T1000 (cell line): Measurements from ENCODE around the gene AMOTL2.

Source experiments
- DNase-seq: peaks from one replicate; lab custom pipeline; 2025; ENCODE audit warnings: mixed read lengths; lab: John Stamatoyannopoulos, UW

The AMOTL2 gene

DNA sequence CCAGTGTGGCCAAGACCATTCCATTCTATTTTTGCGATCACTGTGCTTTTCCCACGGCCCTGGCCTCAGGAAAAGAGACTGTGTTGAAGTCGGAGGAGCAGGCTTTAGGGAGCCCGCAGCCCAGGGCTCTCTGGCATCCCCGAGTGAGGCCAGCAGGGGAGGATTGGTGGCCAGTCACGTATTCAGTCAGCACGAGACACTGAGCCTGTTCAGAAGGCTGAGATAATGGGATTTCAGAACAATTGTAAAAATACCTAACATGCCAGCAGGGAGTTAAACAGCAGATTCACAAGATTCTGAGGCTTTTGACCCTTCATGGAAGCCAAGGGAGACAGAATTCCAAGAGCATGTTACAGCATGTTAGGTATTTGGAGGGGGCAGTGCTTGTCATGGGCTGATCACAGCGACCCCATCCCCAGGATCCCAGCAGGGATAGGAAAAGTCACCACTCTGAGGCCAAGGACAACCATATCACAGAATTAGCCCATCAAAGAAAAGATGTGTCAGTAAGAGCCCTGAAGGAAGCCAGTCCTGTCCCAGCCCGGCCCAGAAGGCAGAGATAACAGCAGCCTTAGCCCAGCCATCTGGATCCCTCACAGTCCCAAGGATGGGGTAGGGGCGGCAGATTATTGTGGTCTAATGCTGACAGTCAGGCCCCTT is 40.6 kb downstream of the AMOTL2 start:
- peak; percentile 47 for DNase-seq

DNA sequence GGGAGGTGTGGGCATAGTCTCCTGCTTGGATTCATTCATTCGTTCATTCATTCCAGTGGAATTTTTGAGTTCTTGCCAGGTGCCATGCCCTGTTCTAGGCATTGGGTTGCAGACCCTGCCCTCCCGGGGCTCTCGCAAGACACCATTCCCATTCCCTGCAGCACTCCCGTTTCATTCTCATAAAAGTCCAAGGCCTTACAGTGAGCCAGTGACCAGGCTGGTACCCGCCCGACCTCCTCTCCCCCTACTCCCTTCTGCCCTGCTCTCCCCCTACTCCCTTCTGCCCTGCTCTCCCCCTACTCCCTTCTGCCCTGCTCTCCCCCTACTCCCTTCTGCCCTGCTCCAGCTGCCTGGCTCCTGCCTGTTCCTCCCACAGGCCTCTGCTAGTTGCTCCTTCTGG is 41.9 kb downstream of the AMOTL2 start:
- DNase-seq: no peak

DNA sequence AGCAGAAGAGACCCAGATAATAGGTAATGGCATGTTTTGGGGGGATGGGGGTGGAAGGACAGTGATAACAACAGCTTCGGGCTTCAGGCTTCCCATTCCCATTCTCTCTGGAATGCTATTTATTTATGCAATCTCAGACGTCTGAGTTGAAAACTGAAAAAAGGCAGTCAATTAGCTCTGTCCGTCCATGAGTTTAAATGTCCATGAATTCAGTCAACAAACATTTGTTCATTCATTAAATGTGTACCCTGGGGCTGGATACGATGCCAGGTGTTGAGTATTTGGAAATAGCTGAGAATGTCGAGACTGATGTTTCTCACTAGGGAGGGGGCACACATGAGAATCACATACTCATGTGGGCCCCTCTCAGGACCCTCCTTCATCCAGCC is 42.4 kb downstream of the AMOTL2 start:
- DNase-seq: no peak

DNA sequence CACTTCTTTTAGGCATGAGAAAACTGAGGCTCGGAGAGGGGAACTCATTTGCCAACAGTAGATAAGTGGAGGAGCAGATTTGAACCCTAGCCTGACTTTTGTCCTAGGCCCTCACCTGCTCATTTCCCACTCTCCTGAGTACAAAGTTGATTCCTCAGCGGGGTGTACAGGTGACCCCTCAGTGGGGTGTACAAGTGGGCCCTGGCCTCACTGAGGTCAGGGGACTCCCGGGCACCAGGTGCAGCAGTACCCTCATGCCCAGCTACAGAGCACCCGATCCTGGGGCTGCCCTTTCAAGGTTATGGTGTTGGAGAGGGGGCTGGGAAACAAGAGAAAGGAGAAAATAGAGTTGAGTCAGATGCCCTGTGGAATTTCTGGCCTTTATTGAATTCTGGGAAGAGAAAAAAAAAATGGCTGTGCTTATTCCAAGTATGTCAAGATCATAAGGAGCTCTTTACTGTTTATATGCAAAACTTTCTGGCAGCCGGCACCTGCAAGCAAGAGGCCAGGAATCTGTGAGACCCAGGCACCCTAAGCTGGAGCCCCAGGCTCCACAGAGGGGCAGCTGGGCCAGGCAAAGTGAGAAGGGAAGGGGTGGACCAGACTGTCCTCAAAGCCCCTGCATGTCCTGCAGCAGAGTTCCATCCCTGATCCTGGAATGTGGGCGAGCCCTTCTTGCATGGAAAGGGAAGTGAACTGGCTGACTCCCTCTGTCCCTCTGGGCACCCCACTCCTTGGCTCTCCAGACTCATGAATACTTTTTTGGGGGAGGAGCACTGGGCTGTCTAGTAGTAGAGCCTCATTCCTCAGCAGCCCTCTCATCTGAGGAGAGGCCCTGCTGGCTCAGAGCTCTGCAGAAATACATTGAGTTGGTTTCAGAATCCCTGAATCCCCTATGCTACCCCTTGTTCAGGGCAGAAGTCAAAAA is 43.1 kb downstream of the AMOTL2 start:
- no peak for DNase-seq

DNA sequence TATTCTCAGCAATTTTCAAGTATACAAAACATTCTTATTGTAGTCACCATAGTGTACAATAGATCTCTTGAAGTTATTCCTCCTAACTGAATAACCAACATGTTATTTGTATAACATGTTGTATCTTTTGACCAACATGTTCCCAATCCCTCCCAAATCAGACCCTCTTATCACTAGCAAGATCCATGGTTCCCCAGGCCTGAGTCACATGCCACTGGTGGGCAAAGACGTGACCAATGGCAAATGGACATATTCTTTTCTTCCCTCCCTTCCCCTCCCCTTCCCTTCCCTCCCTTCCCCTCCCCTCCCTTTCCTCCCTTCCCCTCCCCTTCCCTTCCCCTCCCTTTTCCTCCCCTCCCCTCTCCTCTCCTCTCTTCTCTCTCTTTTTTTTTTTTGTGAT is 45.4 kb downstream of the AMOTL2 start:
- DNase-seq: no peak

DNA sequence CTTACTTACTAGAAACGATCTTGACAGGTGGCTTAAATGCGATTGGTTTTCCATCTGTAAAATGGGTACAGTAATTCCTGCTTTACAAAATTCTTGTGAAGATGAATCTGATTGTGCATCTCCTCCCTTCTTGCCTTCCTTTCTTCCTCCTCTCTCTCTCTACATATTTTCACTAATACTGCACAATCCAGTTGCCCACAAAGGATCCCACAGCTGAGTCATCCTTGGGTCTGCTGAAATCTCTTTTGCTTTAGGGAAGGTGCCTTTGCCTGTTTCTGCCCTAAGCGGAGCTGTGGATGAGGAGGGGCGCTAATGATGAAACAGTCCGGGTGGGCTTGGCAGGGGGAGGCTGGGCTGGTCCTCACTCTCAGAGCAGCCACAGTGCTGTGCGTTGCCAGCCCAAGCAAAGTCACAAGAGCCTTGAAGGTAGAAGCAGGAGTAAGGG is 46.1 kb downstream of the AMOTL2 start:
- DNase-seq: peak; percentile 59

DNA sequence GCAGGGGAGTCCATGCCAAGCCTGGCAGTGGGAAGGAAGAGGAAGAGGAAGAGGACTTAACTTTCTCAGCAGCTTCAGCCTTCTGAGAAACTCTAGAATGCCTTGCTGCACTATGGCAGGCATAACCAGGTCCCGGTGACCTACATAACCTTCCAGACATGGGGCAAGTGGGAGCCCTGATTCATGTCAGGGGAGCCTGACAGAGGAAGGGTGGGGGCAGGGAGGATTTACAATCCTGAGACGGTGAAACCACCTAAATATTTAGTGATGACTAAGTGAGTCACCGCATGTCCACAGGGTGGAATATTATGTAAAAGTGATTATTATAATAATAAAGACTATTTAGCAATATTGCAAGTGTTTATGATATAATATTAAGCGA is 46.7 kb downstream of the AMOTL2 start:
- DNase-seq: peak; percentile 50

DNA sequence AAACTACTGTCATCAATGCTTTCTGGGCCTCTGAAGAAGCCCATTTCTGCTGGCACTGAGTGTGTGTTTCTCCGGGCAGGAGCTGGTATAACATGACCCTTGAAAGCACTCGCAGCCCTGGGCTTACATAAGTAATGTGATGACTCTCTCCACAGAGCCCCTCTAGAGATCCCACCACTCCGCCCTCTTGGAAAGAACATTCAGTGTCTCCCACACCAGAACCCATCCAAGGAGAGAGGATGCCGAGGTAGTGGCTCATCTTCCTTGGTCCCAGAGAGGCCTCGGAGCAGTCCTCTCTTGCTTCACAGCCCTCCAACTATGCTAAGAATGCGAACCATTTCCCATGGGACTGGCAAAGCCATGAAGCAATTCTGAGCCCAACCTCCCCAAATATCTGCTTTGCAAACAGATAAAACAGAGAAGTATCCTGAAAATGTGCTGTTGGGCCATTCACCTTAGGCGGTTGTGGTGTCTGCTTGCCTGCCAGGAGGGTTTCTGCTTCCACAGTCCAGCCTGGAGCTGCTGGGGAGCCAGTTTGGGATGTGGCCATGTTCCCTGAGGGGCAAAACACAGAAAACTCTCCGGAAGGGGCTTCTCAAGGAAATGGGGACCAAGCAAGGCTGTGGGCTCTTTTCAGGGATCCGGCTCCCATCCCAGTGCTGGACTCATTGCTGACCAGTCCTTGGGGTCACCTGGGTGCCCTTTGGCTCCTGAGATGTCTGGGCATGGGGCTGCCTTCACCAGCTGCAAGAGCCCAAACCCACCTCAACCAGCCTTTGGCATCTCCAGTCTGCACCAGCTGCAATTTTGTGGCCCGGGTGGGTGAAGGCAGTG is 47.3 kb downstream of the AMOTL2 start:
- peak; percentile 89 for DNase-seq

DNA sequence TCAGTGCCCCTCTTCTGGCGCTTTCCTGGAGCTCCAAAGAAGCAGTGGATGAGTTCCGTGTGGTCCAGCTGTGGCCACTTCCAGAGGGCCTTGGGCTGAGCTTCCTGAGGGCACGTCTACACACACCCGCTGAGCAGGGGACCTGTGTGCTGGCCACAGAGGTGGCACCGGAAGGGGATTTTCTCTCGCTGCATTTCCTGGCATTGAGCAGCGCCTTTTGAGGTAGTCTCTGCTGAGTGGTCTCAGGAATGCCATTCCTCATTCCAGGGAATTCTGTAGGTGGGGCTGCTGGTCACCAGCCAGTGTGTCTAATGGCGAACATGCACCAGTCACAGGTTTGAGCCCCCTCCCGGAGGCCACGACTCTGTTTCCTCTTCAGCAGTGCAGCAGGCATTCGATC is 48.1 kb downstream of the AMOTL2 start:
- DNase-seq: no peak

DNA sequence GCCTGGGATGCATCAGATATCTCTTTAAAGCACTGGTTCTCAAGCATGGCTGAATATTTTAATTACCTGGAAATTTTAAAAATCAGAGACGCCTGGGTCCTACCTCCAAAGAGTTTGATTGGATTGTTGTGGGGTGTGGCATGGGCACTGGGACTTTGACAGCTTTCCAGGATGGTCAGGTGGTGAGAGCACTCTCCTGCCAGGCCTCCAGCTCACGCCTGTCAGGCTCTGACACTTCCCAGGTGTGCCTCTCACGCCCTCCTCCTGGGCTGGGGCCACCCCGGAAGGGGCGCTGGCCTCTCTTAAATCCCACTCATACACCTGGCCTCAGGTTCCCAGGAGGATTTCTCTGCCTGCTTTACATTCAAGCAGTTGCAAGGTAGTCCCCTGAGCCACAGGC is 48.5 kb downstream of the AMOTL2 start:
- DNase-seq: no peak

DNA sequence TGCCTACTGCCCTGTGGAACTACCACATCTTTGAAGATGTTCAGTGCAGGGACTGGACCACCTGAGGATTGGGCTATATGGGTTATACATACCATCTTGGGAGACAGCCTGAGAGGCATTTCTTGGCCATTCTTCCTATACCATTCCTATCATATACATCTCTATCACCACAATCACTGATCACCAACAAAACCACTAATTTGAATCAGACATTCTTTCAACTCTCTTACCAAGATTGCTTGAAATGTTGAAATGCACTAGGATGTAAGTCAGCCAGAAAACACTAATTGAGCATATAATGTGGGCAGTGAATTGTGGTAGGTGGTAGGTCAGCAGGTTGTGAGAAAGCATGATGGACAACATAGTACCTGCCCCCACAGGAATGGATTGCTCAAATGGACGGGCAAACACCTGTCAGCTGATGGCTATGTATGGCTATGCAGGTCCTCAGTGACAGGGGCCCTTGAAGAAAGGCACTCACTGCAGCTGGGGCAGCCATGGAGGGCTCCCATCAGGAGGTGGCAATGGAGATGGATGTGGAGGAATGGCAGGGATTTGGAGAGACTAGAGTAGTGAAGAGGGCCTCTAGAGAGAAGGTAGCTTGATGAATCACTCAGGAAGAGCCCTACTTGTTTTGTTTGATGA is 49.1 kb downstream of the AMOTL2 start:
- no peak for DNase-seq

DNA sequence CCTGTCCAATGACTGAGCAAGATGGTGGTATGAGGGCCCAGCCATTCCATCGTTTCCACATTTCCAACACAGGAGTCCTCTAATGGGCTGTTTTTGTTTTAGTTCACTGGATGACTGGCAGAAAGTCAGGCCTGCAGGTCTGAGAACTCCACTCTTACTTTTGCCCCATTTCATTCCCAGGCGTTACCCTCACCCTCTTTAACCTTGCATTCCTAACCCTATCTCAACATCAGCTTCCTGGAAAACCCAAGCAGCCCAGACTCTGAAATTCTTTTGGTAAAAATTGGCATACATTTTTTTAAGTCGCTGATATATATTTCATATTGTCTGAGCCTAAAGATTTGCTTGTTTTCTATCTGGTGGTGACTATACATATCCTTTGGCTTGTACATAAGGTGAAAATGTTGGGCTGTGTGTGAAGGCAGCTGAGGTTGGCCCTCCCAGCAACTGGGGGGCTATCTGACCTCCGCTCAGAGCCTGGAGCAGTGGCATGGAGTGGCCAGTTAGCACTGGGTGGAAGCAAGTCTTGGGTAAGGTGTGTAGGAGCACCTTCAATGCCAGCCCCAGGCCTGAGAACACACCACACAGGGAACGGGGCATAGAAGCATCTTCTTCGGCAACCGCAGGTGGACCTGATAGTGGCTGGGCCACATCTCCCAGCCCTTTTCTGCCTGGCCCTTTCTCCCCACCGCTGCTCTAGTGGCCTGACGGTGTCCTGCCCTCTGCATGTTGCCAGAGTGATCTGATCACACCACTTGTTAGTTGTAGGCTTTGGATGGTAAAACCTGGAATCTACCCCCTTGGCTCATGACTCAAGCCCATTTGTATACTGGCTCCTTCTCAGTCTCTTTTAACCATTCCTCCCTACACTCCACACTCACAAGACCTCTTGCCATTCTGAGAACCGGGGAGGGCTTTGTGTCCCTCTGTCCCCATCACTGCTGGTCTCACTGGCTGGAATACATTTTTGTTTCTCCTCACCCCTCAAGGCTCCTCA is 50.0 kb downstream of the AMOTL2 start:
- DNase-seq: no peak

DNA sequence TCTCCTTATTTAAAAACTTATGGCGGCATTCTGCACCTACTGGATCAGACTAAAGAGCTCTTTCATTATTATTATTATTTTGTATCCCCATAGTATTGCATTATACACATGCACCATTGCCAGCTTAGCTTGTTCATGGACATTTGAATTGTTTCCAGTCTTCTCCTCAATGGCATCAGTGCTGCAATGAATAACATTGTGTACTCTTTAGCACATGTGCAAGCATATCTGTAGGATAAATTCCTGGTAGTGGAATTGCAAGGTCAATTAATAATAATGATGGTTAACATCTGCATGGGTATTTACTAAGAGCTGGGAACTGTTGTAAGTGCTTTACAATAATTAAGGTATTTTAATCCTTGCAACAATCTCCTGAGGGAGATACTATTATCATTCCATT is 52.0 kb downstream of the AMOTL2 start:
- DNase-seq: no peak

DNA sequence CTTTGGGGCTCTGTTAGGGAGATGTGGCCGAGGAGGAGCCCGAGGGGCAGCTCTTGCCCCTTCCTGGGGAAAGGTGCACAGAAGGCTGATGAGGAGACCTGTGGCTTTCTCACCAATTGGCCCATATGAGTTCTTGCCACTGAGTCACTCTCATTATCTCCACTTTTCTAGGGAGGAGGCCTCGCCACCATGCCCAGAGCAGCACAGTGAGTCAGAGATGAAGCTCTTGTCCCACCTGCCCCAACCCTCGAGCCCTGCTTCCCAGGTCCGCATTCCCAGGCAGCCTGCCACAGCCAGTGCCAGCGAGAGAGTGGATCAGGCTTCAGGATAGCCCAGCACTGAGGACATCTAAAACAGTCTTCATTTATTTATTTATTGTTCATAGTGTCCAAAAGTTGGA is 53.5 kb downstream of the AMOTL2 start:
- no peak for DNase-seq

DNA sequence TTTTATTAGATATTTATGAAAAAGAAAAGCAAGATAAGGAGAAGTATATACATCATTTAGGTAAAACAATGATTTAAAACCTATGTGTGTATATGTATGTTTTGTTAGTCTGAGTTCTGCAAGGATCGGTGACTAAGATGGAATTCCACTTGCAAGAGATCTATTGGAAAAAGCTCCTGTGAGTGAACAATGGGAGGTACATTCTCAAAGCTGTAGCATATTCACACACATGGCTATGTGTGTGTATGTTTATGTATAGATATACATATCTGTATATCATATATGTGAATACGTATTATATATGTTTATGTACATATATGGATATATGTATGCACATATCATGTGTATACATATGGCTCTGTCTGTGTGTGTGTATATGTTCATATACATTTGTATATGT is 54.3 kb downstream of the AMOTL2 start:
- no peak for DNase-seq

DNA sequence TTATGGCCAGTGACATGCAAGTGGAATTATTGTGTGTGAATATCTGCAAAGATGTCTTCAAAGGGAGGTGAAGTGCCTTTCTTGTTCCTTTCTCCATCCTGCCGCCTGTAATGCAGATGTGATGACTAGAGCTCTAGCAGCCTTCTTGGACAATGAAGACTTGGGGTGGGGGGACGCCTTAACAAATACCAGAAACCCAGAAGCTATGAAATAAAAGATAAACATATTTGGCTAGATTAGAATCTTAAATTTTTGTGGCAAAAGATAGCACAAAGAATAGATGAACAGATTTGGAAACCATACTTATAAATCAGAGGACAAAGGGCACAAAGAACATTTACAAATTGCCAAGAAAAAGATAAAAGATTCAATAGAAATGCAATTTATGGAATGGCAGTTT is 56.1 kb downstream of the AMOTL2 start:
- no peak for DNase-seq

DNA sequence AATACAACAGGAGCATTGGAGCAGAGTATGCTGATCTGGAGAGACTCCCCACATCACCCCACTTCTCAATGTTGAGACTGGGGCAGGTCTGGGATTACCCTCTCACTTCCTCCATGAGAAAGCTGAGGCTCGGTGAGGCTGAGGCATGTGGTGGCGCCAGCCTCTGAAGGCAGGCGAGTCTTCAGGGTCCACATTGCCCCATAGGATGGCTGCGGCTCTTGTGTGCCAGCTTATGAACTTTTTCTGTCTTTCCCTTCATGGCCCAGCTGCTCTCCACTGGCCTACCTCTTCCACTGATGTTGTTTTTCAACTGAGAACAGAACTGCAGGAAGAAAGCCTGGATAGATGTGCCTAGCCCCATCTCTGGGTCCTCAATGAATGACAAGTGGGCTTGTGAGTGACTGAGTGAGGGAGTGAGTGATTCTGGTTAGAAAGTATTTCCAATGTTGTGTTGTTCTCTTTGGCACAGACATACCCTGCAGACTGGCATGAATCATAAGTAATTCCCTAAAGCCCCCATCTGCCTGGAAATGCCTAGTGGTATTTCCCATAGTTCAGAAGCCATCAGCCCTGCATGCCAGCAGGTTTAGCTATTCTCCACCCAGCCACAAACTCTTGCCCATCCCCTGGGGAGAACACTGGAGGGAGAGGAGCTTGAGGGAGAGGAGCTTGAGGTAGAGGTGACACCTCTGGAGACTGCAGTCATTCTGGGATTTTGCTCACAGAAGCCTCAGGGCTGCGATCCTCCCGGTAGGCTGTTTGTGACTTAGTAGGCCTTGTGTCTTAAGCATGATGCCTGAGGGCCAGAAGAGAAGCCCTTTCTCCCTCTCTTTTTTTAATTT is 56.9 kb downstream of the AMOTL2 start:
- peak; percentile 64 for DNase-seq

DNA sequence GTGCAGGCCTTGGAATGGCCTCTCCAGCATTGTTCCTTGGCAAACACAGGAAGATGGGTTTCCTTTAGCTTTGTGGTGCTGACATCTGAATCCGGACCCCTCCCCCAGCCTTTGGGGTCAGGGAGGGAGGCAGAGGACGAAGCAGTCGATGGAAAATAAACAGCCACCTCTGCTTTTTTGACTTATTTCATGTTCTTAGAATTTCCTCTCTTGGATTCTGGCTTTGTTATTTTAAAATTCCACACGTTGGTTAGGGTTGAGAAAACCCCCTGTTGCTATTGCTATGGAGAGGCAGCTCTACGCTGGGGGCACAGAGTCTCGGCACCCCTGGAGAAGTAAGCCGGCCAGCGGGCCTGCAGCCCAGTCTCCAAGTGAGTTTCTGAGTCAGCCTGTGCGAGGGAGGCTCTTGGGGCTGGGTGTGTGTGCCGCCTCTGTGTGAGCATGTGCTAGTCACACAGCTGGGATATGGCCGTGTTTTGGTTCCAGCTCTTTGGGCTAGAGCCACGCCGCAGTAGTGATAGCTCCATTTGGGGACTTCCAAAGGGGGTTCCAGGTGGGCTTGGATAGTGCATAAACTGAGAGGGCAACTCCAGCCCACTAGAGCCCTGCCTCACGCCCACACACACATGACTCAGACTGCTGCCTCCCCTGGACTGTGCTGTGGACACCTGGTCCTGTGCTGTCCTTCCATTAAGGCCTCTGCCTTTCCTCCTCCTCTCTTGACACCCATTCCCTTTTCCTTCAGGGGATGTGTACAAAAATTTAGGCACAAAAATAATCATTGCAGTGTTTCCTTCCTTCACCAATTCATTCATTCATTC is 58.8 kb downstream of the AMOTL2 start:
- peak; percentile 19 for DNase-seq
